Smooth muscle cell (in vitro differentiated cells): ENCODE data around the gene SNX30. TPM values are rescaled to one million over a fixed set of nuclear protein-coding genes. Genes with fewer than 3 reads are reported as not detected.

ENCODE experiments used
- DNase-seq: peaks from one replicate; lab custom pipeline; 2025; ENCODE audit not compliant: unreplicated experiment; lab: John Stamatoyannopoulos, UW
- H2AFZ ChIP-seq: fragments of 200-600 bp; sonication (generic); 2 replicates; pipeline ENCODE4 v1.6.0; 2016; ENCODE audit warnings: antibody characterized with exemption, low read depth, mild to moderate bottlenecking
- H3F3A ChIP-seq: fragments of 200-600 bp; sonication (generic); 2 replicates; pipeline ENCODE4 v1.6.0; 2017; ENCODE audit warnings: antibody characterized with exemption, low read depth
- H3K27ac ChIP-seq: fragments of 200-600 bp; sonication (generic); 2 replicates; pipeline ENCODE4 v1.5.1; 2016; ENCODE audit warnings: low read depth, mild to moderate bottlenecking
- H3K27me3 ChIP-seq: fragments of 200-600 bp; sonication (generic); 2 replicates; pipeline ENCODE4 v1.6.1; 2016; ENCODE audit warnings: low read depth, mild to moderate bottlenecking
- H3K36me3 ChIP-seq: fragments of 200-600 bp; sonication (generic); 2 replicates; pipeline ENCODE4 v1.5.1; 2016; ENCODE audit warnings: low read depth
- H3K4me1 ChIP-seq: fragments of 200-600 bp; sonication (generic); 2 replicates; pipeline ENCODE4 v1.5.1; 2016; ENCODE audit warnings: low read depth
- H3K4me2 ChIP-seq: fragments of 200-600 bp; sonication (generic); 2 replicates; pipeline ENCODE4 v1.6.0; 2016; ENCODE audit warnings: mild to moderate bottlenecking
- H3K4me3 ChIP-seq: fragments of 200-600 bp; sonication (generic); 2 replicates; pipeline ENCODE4 v1.5.1; 2016; ENCODE audit warnings: mild to moderate bottlenecking
- H3K79me2 ChIP-seq: fragments of 200-600 bp; sonication (generic); 2 replicates; pipeline ENCODE4 v1.6.0; 2016; ENCODE audit warnings: low read depth, mild to moderate bottlenecking
- H3K9ac ChIP-seq: fragments of 200-600 bp; sonication (generic); 2 replicates; pipeline ENCODE4 v1.6.0; 2016; ENCODE audit warnings: low read depth
- H3K9me3 ChIP-seq: fragments of 200-600 bp; sonication (generic); replicated peaks from 2 replicates; pipeline ENCODE4 v1.5.1; 2016; ENCODE audit warnings: low read depth
- H4K20me1 ChIP-seq: fragments of 200-600 bp; sonication (generic); 2 replicates; pipeline ENCODE4 v1.6.0; 2016; ENCODE audit warnings: low read depth
- CTCF ChIP-seq: fragments of 200-600 bp; sonication (generic); IDR thresholded peaks from 2 replicates; pipeline ENCODE4 v1.5.1; 2017; ENCODE audit warnings: borderline replicate concordance, mild to moderate bottlenecking, antibody characterized with exemption; ENCODE audit not compliant: insufficient read depth, poor library complexity, severe bottlenecking
- WGBS: methylation state at CpG from one replicate; pipeline ENCODE4 v1.1.7; 2016; ENCODE audit warnings: low lambda C conversion rate; 5-methylcytosine and 5-hydroxymethylcytosine counted together
- polyA plus RNA-seq: library from polyadenylated mRNA; unstranded; fragments of >200 nt; fragmentation: Nextera tagmentation; extraction: Ambion mirVana; gene quantifications from 2 replicates; pipeline ENCODE4 v1.2.1, GENCODE V29; 2016
- total RNA-seq: library from RNA; depleted of rRNA; stranded (reverse); fragments of >200 nt; gene quantifications from 2 replicates; pipeline ENCODE4 v1.2.3, GENCODE V29; 2014

SNX30 gene
- total and polyA plus RNA-seq, 2 experiments from 2014 or later = 3.6 to 10.7 TPM

GRCh38 chr9:112836394-112836793 lies 85.8 kb downstream of the SNX30 start:
- Histone ChIP-seq H4K20me1 (no peaks in the 10 kb centered on the region), H3K9me3 (no peaks in the 10 kb centered on the region), H3K79me2 (no peaks in the 10 kb centered on the region), H3K9ac (no peak overlapping the region), H2AFZ (no peak overlapping the region), H3F3A (no peaks in the 10 kb centered on the region), H3K4me2 (no peak overlapping the region), H3K27ac (no peak overlapping the region), H3K4me1 (no peaks in the 10 kb centered on the region), H3K4me3 (no peak overlapping the region), H3K36me3 (peaks cover 8% of the 10 kb centered on the region), H3K27me3 (no peaks in the 10 kb centered on the region)
- TF ChIP-seq CTCF = no peak
- DNase-seq = no peak
- 94% methylated on average over 3 of the region's 3 CpGs for WGBS

DNA sequence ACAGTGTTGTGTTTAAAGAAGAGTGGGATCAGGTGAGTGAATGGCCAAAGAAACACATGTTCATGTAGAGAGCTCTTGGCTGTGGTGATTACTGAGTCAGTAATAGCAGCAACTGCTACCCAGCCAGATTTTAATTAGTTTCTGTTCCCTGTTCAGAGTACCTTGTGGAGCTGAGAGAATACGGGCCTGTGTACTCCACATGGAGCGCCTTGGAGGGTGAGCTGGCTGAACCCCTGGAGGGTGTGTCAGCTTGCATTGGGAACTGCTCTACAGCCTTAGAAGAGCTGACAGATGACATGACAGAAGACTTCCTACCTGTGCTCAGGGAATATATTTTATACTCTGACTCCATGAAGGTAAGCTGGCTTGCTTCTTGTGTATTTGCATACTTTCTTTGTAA lies 87.8 kb downstream of the SNX30 start:
- Histone ChIP-seq H2AFZ (no peak overlapping the region), H3K4me2 (no peak overlapping the region), H3K27ac (no peak overlapping the region), H3K36me3 (peaks cover 8% of the 10 kb centered on the region), H4K20me1 (no peaks in the 10 kb centered on the region), H3K9me3 (no peaks in the 10 kb centered on the region), H3K4me1 (no peaks in the 10 kb centered on the region), H3K4me3 (no peak overlapping the region), H3K79me2 (no peaks in the 10 kb centered on the region), H3K27me3 (no peaks in the 10 kb centered on the region), H3K9ac (no peak overlapping the region), H3F3A (no peaks in the 10 kb centered on the region)
- no peak for DNase-seq
- WGBS = 95% methylated on average over 2 of the region's 2 CpGs
- no peak for TF ChIP-seq CTCF

DNA sequence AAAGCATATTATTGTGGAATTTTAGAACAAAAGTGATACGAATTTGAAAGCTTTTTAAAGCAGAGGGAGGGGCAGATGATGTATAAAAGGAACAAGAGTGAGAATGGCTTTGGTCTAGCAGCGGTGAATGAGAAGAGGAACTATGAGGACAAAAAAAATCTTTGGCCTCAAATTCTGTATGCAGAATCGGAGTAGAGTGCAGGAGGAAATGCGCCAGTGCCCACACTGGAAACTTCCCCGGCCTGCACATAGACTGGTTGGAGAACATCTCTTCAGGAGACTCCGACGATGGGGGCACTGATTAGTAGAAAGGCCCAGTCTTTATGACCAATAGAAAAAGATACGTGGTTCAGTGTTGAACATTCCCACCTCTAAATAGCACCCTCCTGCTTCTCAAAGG lies 88.8 kb downstream of the SNX30 start:
- H3F3A ChIP-seq = no peaks in the 10 kb centered on the region
- no peak for TF ChIP-seq CTCF
- 95% methylated on average over 8 of the region's 8 CpGs for WGBS

DNA sequence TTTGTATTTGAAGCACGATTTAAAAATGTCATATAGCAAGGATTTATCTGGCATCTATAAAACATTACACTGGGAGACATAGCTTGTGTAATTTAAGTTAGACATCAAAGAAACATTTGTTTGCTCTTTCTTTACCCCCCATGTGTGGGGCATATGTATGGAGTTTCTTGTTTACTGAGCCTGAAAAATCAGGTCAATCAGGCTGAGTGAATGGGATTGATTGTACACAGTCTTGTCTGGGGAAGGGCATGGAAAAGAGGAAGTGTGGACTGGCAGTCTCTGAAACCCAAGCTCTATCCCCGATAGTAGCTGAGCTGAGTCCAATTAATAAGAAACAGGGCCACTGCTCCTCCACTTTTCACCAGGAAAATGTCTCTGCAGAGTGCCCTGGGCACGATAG lies 90.7 kb downstream of the SNX30 start:
- H3K9me3 ChIP-seq = no peaks in the 10 kb centered on the region
- TF ChIP-seq CTCF = no peak
- WGBS = 88% methylated on average over 3 of the region's 3 CpGs

More for the DNA sequence above, 88.8 kb downstream of the SNX30 start:
- H3K9me3 ChIP-seq = no peaks in the 10 kb centered on the region
- H4K20me1 ChIP-seq = no peaks in the 10 kb centered on the region
- peaks cover 8% of the 10 kb centered on the region for H3K36me3 ChIP-seq
- no peak overlapping the region for H3K9ac ChIP-seq
- H3K4me3 ChIP-seq = no peak overlapping the region
- no peak overlapping the region for H3K4me2 ChIP-seq
- no peak overlapping the region for H3K27ac ChIP-seq
- H2AFZ ChIP-seq = no peak overlapping the region
- no peak for DNase-seq
- H3K27me3 ChIP-seq = no peaks in the 10 kb centered on the region
- H3K79me2 ChIP-seq = no peaks in the 10 kb centered on the region
- H3K4me1 ChIP-seq = no peaks in the 10 kb centered on the region

More for the DNA sequence above, 90.7 kb downstream of the SNX30 start:
- Histone ChIP-seq H3K4me3 (no peak overlapping the region), H3K79me2 (no peaks in the 10 kb centered on the region), H3K27ac (no peak overlapping the region), H3K4me2 (no peak overlapping the region), H4K20me1 (no peaks in the 10 kb centered on the region), H3K4me1 (no peaks in the 10 kb centered on the region), H3K9ac (no peak overlapping the region), H3K27me3 (no peaks in the 10 kb centered on the region), H3K36me3 (peaks cover 8% of the 10 kb centered on the region), H2AFZ (no peak overlapping the region), H3F3A (no peaks in the 10 kb centered on the region)
- DNase-seq = no peak
